ENCODE results near the gene SGO2.

The SGO2 gene, protein sequence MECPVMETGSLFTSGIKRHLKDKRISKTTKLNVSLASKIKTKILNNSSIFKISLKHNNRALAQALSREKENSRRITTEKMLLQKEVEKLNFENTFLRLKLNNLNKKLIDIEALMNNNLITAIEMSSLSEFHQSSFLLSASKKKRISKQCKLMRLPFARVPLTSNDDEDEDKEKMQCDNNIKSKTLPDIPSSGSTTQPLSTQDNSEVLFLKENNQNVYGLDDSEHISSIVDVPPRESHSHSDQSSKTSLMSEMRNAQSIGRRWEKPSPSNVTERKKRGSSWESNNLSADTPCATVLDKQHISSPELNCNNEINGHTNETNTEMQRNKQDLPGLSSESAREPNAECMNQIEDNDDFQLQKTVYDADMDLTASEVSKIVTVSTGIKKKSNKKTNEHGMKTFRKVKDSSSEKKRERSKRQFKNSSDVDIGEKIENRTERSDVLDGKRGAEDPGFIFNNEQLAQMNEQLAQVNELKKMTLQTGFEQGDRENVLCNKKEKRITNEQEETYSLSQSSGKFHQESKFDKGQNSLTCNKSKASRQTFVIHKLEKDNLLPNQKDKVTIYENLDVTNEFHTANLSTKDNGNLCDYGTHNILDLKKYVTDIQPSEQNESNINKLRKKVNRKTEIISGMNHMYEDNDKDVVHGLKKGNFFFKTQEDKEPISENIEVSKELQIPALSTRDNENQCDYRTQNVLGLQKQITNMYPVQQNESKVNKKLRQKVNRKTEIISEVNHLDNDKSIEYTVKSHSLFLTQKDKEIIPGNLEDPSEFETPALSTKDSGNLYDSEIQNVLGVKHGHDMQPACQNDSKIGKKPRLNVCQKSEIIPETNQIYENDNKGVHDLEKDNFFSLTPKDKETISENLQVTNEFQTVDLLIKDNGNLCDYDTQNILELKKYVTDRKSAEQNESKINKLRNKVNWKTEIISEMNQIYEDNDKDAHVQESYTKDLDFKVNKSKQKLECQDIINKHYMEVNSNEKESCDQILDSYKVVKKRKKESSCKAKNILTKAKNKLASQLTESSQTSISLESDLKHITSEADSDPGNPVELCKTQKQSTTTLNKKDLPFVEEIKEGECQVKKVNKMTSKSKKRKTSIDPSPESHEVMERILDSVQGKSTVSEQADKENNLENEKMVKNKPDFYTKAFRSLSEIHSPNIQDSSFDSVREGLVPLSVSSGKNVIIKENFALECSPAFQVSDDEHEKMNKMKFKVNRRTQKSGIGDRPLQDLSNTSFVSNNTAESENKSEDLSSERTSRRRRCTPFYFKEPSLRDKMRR

DNA sequence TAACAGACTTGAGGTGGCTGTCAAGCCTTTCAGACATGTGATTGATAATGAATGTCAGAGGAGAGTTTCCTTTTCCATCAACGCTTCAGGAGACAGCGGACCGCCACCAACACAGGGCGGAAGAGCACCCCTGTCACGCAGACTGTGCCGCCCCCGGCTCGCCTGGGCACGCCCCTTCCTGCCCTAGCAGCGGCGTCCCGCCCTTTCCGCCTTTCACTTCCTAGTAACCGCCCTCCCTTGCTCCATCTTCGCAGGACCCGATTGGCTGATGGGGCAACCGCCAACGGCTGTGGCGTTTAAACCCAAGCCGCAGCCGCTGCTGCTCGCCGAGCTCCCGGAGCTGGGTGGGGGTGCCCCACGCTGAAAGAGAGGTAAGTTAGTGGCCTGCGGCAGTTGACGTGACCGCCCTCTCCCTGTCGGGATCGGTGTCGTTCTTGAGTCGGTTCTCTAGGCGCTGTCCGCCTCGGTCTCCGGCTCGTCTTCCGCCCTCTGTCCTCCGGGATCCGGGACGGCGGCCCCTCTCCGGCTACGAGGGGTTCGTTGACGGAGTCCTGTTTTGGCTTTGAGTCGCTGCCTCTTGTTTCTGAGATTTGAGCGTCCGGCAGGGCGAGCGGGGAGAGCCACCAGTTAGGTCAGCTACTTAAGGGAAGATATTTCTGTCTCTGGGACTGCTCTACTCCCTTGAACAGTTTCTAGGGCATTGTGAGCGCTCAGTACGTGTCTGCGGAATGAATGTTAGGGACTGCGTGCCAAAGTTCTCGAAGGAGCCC lies at the start of gene SGO2:
SGO2 (plus strand) TSS at position 326 of the 770 bp plus-strand sequence. CDS start 6,769 bp downstream, outside the sequence.
- TF ChIP-seq, protein P1, sequence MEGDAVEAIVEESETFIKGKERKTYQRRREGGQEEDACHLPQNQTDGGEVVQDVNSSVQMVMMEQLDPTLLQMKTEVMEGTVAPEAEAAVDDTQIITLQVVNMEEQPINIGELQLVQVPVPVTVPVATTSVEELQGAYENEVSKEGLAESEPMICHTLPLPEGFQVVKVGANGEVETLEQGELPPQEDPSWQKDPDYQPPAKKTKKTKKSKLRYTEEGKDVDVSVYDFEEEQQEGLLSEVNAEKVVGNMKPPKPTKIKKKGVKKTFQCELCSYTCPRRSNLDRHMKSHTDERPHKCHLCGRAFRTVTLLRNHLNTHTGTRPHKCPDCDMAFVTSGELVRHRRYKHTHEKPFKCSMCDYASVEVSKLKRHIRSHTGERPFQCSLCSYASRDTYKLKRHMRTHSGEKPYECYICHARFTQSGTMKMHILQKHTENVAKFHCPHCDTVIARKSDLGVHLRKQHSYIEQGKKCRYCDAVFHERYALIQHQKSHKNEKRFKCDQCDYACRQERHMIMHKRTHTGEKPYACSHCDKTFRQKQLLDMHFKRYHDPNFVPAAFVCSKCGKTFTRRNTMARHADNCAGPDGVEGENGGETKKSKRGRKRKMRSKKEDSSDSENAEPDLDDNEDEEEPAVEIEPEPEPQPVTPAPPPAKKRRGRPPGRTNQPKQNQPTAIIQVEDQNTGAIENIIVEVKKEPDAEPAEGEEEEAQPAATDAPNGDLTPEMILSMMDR (IDR thresholded peaks at IDR 0.05; ENCODE audit: insufficient read depth, low read length, poor library complexity, severe bottlenecking), result no peak
- TF ChIP-seq EZH2phosphoT487 (conservative IDR thresholded peaks at IDR 0.05; ENCODE audit: low read length), result no peak
- Histone ChIP-seq H3K36me3 (ENCODE audit: low read length) (no peaks in the 10 kb centered on the region), H3K9ac (ENCODE audit: low read length) (peak within 1 kb of the TSS; percentile 81), H3K4me3 (ENCODE audit: insufficient read depth, low read length, poor library complexity, severe bottlenecking) (peak within 1 kb of the TSS; percentile 76), H3K79me2 (ENCODE audit: insufficient read depth, low read length) (peaks cover 50% of the 10 kb centered on the region), H3F3A (ENCODE audit: insufficient read depth) (no peaks in the 10 kb centered on the region), H4K20me1 (ENCODE audit: low read depth, low read length) (no peaks in the 10 kb centered on the region), H3K27ac (ENCODE audit: low read depth, low read length) (peak within 1 kb of the TSS; percentile 62), H3K4me2 (ENCODE audit: low read depth, low read length, poor library complexity, severe bottlenecking) (peak within 1 kb of the TSS; percentile 80), H2AFZ (ENCODE audit: low read depth, low read length, severe bottlenecking) (peak within 1 kb of the TSS; percentile 82), H3K27me3 (ENCODE audit: low read length) (no peaks in the 10 kb centered on the region), H3K9me3 (ENCODE audit: insufficient read depth, low read length) (no peaks in the 10 kb centered on the region), H3K9me2 (replicated peaks; ENCODE audit: insufficient read depth, low read length) (no peaks in the 10 kb centered on the region)

DNA sequence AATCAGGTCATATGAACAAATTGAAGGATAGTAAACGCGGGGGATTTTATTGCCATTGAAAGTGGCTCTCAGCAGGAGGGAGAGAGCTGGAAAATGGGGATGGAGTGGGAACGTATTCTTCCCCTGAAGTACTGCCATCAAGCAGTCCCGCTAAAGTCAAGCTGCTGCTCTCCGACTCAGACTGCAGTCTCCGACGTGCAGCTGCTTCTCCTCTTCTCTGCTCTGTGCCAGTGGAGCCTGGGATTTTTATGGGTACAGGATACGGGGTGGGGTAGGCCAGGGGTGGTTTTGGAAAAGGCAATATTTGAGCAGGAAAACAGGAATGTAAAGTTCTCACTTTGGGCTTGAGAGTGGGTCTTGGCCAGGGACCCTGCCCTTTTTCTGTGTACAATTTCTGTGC lies 49.2 kb upstream of the SGO2 start:
- Histone ChIP-seq H3F3A (ENCODE audit: insufficient read depth) (no peaks in the 10 kb centered on the region), H3K4me3 (ENCODE audit: insufficient read depth, low read length, poor library complexity, severe bottlenecking) (no peak overlapping the region), H3K27me3 (ENCODE audit: low read length) (no peaks in the 10 kb centered on the region), H2AFZ (ENCODE audit: low read depth, low read length, severe bottlenecking) (no peak overlapping the region), H3K36me3 (ENCODE audit: low read length) (no peaks in the 10 kb centered on the region), H3K4me2 (ENCODE audit: low read depth, low read length, poor library complexity, severe bottlenecking) (no peak overlapping the region), H3K9me3 (ENCODE audit: insufficient read depth, low read length) (no peaks in the 10 kb centered on the region), H3K27ac (ENCODE audit: low read depth, low read length) (no peak overlapping the region), H3K9ac (ENCODE audit: low read length) (no peak overlapping the region), H4K20me1 (ENCODE audit: low read depth, low read length) (no peaks in the 10 kb centered on the region), H3K9me2 (replicated peaks; ENCODE audit: insufficient read depth, low read length) (no peaks in the 10 kb centered on the region), H3K79me2 (ENCODE audit: insufficient read depth, low read length) (no peaks in the 10 kb centered on the region)
- no peak for TF ChIP-seq EZH2phosphoT487 (conservative IDR thresholded peaks at IDR 0.05; ENCODE audit: low read length)
- TF ChIP-seq, protein P1 (IDR thresholded peaks at IDR 0.05; ENCODE audit: insufficient read depth, low read length, poor library complexity, severe bottlenecking), result no peak

DNA sequence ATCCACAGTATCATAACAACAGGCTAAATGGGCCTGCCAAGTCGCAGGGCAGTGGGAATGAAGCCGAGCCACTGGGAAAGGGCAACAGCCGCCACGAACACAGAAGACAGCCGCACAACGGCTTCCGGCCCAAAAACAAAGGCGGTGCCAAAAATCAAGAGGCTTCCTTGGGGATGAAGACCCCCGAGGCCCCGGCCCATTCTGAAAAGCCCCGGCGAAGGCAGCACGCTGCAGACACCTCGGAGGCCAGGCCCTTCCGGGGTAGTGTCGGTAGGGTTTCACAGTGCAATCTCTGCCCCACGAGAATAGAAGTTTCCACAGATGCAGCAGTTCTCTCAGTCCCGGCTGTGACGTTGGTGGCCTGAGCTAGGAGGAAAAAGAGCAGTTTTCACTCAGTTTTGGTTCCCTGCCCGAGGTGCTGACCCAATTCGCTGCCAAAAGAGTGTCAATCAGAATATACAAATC lies 48.3 kb upstream of the SGO2 start:
- Histone ChIP-seq H3F3A (ENCODE audit: insufficient read depth) (no peaks in the 10 kb centered on the region), H3K4me2 (ENCODE audit: low read depth, low read length, poor library complexity, severe bottlenecking) (no peak overlapping the region), H2AFZ (ENCODE audit: low read depth, low read length, severe bottlenecking) (no peak overlapping the region)

More for the DNA sequence above, 48.3 kb upstream of the SGO2 start:
- Histone ChIP-seq H3K4me3 (ENCODE audit: insufficient read depth, low read length, poor library complexity, severe bottlenecking) (no peak overlapping the region), H3K9me2 (replicated peaks; ENCODE audit: insufficient read depth, low read length) (no peaks in the 10 kb centered on the region), H3K27me3 (ENCODE audit: low read length) (no peaks in the 10 kb centered on the region), H3K27ac (ENCODE audit: low read depth, low read length) (no peak overlapping the region), H3K9ac (ENCODE audit: low read length) (no peak overlapping the region), H4K20me1 (ENCODE audit: low read depth, low read length) (no peaks in the 10 kb centered on the region), H3K79me2 (ENCODE audit: insufficient read depth, low read length) (no peaks in the 10 kb centered on the region), H3K9me3 (ENCODE audit: insufficient read depth, low read length) (no peaks in the 10 kb centered on the region), H3K36me3 (ENCODE audit: low read length) (no peaks in the 10 kb centered on the region)
- TF ChIP-seq EZH2phosphoT487 (conservative IDR thresholded peaks at IDR 0.05; ENCODE audit: low read length), result no peak
- TF ChIP-seq, protein P1 (IDR thresholded peaks at IDR 0.05; ENCODE audit: insufficient read depth, low read length, poor library complexity, severe bottlenecking), result no peak

All from SU-DHL-6 (cell line).